Stimulated activated CD8-positive, alpha-beta memory T cell treated with anti-CD3 and anti-CD28 coated beads, Interleukin-7, amount 100 ng/mL, for 4 hours (primary cell): Measurements from ENCODE around the gene STN1.

Experiments used
- DNase-seq, 2 donors: peaks; one replicate each; pipeline ENCODE4 v3.0.0-alpha.2; 2020; ENCODE audit warnings: low read depth in 2 of 2

The STN1 gene

GRCh38 chr10:103894441-103894864 is 23.5 kb downstream of the STN1 start:
- no peak for DNase-seq

GRCh38 chr10:103893817-103894216 is 24.2 kb downstream of the STN1 start:
- no peak for DNase-seq

GRCh38 chr10:103892181-103892580 is 25.8 kb downstream of the STN1 start:
- no peak for DNase-seq

- no peak for DNase-seq
These were observed 27.3 kb downstream of the STN1 start for GRCh38 chr10:103890688-103891087.

GRCh38 chr10:103890194-103890658 is 27.8 kb downstream of the STN1 start:
- DNase-seq = no peak

- DNase-seq = no peak
These were observed 28.8 kb downstream of the STN1 start for GRCh38 chr10:103889121-103889720.

GRCh38 chr10:103888113-103888841 is 29.7 kb downstream of the STN1 start:
- DNase-seq = no peak

GRCh38 chr10:103885617-103886016 is 32.4 kb downstream of the STN1 start:
- DNase-seq = no peak

- DNase-seq = no peak
These were observed 33.3 kb downstream of the STN1 start for GRCh38 chr10:103884681-103885139.

GRCh38 chr10:103882285-103883007 is 35.5 kb downstream of the STN1 start:
- no peak for DNase-seq

- DNase-seq = no peak
These were observed 36.3 kb downstream of the STN1 start for GRCh38 chr10:103881416-103882284.

GRCh38 chr10:103879831-103880230 is 38.2 kb downstream of the STN1 start:
- DNase-seq = no peak

GRCh38 chr10:103879409-103879808 is 38.6 kb downstream of the STN1 start:
- no peak for DNase-seq

- DNase-seq = no peak
These were observed 40.1 kb downstream of the STN1 start for GRCh38 chr10:103877861-103878260.

GRCh38 chr10:103876155-103876554 is 41.8 kb downstream of the STN1 start:
- DNase-seq = no peak

GRCh38 chr10:103874730-103875129 is 43.3 kb downstream of the STN1 start:
- DNase-seq = no peak

GRCh38 chr10:103872137-103872931 is 45.6 kb downstream of the STN1 start:
- DNase-seq = no peak

- DNase-seq = no peak
These were observed 47.0 kb downstream of the STN1 start for GRCh38 chr10:103871006-103871405.

GRCh38 chr10:103870516-103870915 is 47.5 kb downstream of the STN1 start:
- no peak for DNase-seq

GRCh38 chr10:103869336-103869735 is 48.6 kb downstream of the STN1 start:
- no peak for DNase-seq

- DNase-seq = no peak
These were observed 49.8 kb downstream of the STN1 start for GRCh38 chr10:103868200-103868599.
